Ovary (tissue), 3 donors: ENCODE results near the gene SMOC2.

Experiments
- CTCF ChIP-seq, 3 donors: fragments of 450-650 bp in 2 of 3; fragments of 200-600 bp in 1 of 3; IDR thresholded peaks; one replicate each; pipeline versions ENCODE4 v1.5.1 to v1.8.0; 2016 to 2022; ENCODE audit warnings: antibody characterized with exemption in 3 of 3, mild to moderate bottlenecking in 1 of 3
- POLR2A ChIP-seq: fragments of 450-650 bp; IDR thresholded peaks from one replicate; pipeline ENCODE4 v1.6.1; 2017; ENCODE audit warnings: antibody characterized with exemption, mild to moderate bottlenecking, moderate library complexity
- donor health status: DM: no; HTN: no; CAD: no.

- peak in 1 of 3 donors; percentile 14 for TF ChIP-seq CTCF (IDR thresholded peaks at IDR 0.05)
- no peak for TF ChIP-seq POLR2A
These were observed 25.6 kb upstream of the SMOC2 start for GRCh38 chr6:168415098-168415992.
